ENCODE data around the gene MICU2. TPM values are rescaled to one million over a fixed set of nuclear protein-coding genes. Genes with fewer than 3 reads are reported as not detected.

The MICU2 gene
- total and polyA plus RNA-seq, 2 of the 13 experiments (the other 11 are each of a cell fraction or from before 2014, with no cell fraction given), result 31.7 to 42.4 TPM

DNA sequence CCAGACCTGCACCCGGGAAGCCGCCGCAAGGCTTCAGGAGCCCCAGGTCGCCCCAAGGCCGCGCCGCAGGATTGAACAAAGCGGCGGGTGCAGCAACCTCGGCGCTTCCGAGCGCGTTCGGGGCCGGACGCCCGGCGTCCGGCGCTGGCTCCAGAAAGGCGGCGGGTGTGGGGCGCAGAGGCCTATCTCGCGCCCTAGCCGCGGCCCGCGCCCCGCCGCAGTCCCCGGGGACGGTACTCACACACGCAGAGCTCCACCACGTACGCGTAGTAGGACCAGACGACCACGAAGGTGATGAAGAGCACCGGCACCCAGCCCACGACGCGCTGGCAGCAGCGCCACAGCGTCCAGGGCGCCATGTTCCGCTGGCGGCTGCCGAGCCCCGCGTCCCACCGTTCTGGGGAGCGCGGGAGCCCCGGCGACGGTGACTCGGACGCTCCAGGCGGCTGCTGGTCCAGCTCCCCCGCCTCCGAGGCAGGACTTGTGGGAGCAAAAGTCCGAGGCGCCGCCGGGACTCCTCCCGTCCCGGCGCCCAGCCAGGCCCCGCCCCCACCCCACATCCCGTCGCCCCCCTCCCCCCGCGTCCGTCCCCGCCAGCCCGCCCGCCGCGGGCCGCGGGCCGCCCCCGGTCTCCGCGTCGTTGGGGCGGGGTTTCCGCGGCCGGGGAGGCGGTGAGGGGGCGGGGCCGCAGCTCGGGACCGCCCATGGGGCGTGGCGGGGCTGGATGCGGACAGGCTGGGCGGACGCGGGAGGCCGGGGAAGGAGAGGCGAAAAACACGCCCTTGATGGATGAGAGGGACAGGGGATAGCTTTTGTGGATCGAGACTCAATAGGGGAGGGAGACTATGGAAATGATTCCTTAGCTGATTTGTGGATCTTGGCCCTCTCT is 144.9 kb downstream of the MICU2 start, which contains the start of gene ZDHHC20 (continued):
- TF ChIP-seq IKZF1 (IDR thresholded peaks at IDR 0.05) (no peak), FOXO4 (CRISPR knock-in tag; conservative IDR thresholded peaks at IDR 0.05) (no peak), RXRA (CRISPR knock-in tag; IDR thresholded peaks at IDR 0.05) (0 out of 2 replicates have a peak, but pooled peaks have one; percentile 23), HNRNPK (IDR thresholded peaks at IDR 0.05; ENCODE audit: low read depth, low read length, poor library complexity, severe bottlenecking) (peak; percentile 93), HBP1 (CRISPR knock-in tag; IDR thresholded peaks at IDR 0.05; ENCODE audit: low read depth) (0 out of 2 replicates have a peak, but pooled peaks have one; percentile 31), ZNF780A (CRISPR knock-in tag; IDR thresholded peaks at IDR 0.05) (no peak), ZNF496 (CRISPR knock-in tag; IDR thresholded peaks at IDR 0.05; ENCODE audit: insufficient replicate concordance) (no peak), ZNF383 (CRISPR knock-in tag; IDR thresholded peaks at IDR 0.05; ENCODE audit: borderline replicate concordance) (no peak), NFE2L2 (IDR thresholded peaks at IDR 0.05; ENCODE audit: low read length) (no peak), ZBTB44 (CRISPR knock-in tag; IDR thresholded peaks at IDR 0.05) (no peak), CSRNP1 (CRISPR knock-in tag; IDR thresholded peaks at IDR 0.05) (peak; percentile 32; the same call in 1 of the 2 replicates), SATB2 (CRISPR knock-in tag; IDR thresholded peaks at IDR 0.05) (no peak)
- TF ChIP-seq, protein P1, sequence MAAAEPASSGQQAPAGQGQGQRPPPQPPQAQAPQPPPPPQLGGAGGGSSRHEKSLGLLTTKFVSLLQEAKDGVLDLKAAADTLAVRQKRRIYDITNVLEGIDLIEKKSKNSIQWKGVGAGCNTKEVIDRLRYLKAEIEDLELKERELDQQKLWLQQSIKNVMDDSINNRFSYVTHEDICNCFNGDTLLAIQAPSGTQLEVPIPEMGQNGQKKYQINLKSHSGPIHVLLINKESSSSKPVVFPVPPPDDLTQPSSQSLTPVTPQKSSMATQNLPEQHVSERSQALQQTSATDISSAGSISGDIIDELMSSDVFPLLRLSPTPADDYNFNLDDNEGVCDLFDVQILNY (CRISPR knock-in tag; conservative IDR thresholded peaks at IDR 0.05), result no peak
- TF ChIP-seq, protein P2, sequence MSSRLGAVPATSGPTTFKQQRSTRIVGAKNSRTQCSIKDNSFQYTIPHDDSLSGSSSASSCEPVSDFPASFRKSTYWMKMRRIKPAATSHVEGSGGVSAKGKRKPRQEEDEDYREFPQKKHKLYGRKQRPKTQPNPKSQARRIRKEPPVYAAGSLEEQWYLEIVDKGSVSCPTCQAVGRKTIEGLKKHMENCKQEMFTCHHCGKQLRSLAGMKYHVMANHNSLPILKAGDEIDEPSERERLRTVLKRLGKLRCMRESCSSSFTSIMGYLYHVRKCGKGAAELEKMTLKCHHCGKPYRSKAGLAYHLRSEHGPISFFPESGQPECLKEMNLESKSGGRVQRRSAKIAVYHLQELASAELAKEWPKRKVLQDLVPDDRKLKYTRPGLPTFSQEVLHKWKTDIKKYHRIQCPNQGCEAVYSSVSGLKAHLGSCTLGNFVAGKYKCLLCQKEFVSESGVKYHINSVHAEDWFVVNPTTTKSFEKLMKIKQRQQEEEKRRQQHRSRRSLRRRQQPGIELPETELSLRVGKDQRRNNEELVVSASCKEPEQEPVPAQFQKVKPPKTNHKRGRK (CRISPR knock-in tag; IDR thresholded peaks at IDR 0.05), result no peak
- TF ChIP-seq, protein P3, sequence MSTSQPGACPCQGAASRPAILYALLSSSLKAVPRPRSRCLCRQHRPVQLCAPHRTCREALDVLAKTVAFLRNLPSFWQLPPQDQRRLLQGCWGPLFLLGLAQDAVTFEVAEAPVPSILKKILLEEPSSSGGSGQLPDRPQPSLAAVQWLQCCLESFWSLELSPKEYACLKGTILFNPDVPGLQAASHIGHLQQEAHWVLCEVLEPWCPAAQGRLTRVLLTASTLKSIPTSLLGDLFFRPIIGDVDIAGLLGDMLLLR (CRISPR knock-in tag; IDR thresholded peaks at IDR 0.05), result no peak
- TF ChIP-seq, protein P4, sequence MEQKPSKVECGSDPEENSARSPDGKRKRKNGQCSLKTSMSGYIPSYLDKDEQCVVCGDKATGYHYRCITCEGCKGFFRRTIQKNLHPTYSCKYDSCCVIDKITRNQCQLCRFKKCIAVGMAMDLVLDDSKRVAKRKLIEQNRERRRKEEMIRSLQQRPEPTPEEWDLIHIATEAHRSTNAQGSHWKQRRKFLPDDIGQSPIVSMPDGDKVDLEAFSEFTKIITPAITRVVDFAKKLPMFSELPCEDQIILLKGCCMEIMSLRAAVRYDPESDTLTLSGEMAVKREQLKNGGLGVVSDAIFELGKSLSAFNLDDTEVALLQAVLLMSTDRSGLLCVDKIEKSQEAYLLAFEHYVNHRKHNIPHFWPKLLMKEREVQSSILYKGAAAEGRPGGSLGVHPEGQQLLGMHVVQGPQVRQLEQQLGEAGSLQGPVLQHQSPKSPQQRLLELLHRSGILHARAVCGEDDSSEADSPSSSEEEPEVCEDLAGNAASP (CRISPR knock-in tag; IDR thresholded peaks at IDR 0.05; ENCODE audit: borderline replicate concordance), result no peak

Measured in HepG2 (cell line).